ENCODE data around the gene PDHX.
"Not testable (repeated sequence)": the region's sequence is repeated elsewhere in the genome, so short reads cannot be mapped to it uniquely, and the experiment has no call there.

The PDHX gene

GRCh38 chr11:34913556-34913955 is 2.9 kb upstream of the PDHX start:
- not testable (repeated sequence) for DNase-seq

DNA sequence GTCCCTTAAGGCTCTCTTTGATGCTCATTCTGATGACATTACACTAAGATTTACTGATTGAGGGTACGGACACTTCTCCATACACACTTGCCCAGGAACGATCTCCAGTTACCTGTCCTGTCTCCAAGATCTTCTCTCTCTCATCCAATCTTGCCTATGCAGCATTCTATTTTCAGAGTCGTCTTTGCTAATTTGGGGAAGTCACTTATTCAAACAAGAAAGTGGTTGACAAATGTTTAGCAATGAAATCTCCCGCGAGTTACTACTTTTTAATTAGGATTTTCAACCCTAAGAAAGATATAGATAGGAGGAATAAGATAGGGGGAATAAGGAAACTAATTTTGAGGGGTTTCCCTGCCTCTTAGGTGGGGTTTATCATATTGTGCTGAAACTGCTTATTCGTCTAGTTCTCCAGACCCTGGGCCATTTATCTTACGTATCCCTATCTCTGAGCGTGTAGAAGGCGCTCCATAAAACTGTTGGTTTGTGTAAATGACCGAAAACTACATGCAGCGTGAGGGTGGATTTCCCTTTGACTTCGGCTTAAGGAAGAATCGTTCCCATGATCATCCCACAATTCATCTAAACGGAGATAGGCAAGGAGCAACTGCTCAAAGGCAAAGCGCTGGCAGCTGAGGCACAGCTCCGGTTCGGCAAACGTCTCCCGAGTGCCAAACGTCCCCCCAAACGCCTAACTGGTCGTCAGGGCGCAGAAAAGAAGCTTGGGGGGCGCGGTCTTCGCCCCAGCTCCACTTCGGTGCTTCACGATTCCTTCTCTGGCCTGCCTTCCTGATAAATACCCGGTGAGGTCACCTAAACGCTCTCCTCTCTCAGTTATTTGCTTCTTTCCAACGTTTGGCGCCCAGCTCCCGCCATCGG is 1.0 kb upstream of the PDHX start:
- no peak for DNase-seq

- DNase-seq = no peak
These were observed 689 bp downstream of the PDHX start for GRCh38 chr11:34916843-34917770.

DNA sequence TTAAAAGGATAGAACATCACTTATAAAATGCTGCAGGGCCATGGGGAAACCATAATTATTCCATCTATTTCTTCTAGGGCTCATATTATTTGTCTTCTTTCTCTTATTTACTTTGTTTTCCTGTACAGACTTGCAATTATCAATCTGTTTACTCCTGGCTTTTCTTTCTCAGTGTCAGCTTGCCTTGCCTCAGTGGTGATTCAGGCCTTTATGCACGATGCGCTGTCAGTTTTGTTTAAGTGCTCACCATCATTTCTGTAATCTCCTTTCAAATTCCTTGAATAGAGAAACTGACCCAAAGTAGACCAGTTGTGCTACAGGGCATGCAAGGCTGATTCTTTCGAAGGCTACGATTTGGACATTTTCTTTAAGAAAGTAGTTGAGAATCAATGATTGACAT is 4.7 kb downstream of the PDHX start:
- DNase-seq = no peak

- DNase-seq = no peak
These were observed 8.3 kb downstream of the PDHX start for GRCh38 chr11:34924714-34925113.

- peak in 1 of 2 donors; percentile 69 for DNase-seq
These were observed 9.8 kb downstream of the PDHX start for GRCh38 chr11:34926101-34926830.

GRCh38 chr11:34926831-34927132 is 10.4 kb downstream of the PDHX start:
- DNase-seq = no peak

- no peak for DNase-seq
These were observed 12.0 kb downstream of the PDHX start for GRCh38 chr11:34928268-34928959.

DNA sequence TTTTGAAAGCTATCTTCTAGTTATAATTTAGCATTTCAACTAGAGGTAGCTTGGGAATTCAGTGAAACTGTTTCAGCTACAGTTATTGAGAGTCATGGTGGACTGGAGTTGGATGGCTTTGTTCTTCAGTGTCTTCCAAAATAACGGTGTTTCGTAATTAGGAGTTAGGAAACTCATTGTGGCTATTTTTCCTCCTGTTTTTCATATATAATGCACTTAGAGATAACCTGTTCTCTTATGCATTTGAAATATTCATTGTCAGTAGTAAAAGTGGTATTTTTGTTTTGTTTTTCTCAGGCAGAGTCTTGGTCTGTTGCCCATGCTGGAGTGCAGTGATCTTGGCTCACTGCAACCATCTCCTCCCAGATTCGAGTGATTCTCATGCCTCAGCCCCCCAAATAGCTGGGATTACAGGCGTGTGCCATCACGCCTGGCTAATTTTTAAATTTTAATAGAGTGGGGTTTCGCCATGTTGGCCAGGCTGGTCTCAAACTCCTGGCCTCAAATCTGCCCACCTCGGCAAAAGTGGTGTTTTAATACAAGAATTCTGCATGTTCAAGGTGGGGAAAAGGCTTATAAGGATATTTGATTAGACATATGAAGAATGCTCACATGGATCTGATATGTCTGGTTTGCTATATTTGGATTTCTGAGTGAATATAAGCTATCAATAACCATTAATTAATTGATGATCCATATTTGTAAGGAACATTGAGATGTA is 12.7 kb downstream of the PDHX start:
- no peak for DNase-seq

GRCh38 chr11:34929794-34930763 is 13.7 kb downstream of the PDHX start:
- DNase-seq = no peak

GRCh38 chr11:34936945-34937629 is 20.7 kb downstream of the PDHX start:
- DNase-seq = no peak

GRCh38 chr11:34938611-34939010 is 22.2 kb downstream of the PDHX start:
- no peak for DNase-seq

- DNase-seq = no peak
These were observed 23.7 kb downstream of the PDHX start for GRCh38 chr11:34940026-34940677.

- no peak for DNase-seq
These were observed 25.3 kb downstream of the PDHX start for GRCh38 chr11:34941688-34942087.

DNA sequence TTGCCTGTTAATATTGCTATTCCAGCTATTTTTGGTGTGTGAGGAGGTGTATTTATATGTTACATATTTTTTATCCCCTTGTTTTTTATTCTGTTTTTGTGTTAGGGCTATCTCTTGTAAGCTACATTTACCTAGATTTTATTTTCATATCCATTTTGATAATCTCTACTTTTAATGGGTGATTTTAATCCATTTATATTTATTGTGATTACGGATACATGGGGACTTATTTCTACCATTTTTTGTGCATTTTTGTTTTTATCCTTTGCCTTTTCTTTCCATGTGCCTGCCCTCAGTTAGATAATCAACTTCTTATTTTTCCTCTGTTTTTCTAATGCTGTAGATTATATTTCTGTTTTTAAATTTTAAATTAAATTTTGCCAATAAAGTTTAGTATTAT is 28.3 kb downstream of the PDHX start:
- no peak for DNase-seq

- no peak for DNase-seq
These were observed 32.3 kb downstream of the PDHX start for GRCh38 chr11:34948696-34949095.

DNA sequence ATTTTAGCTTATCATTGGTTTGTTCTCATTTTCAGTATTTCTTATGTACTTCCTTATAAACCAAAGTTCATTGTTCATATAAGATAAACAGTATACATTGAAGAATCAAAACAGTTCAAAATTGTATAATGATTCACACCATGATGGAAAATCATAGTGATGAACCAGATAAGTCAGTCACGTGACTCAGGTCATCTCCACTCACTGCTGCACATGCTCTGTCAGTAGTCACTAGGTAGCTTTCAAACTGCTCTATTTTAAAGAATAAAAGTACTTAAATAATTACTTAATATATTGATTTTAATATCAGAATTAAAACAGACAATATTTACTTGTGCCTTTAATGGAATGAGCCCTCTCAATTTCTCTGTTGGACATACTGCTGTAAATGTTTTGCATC is 37.5 kb downstream of the PDHX start:
- no peak for DNase-seq

GRCh38 chr11:34957206-34957605 is 40.8 kb downstream of the PDHX start:
- no peak for DNase-seq

- no peak for DNase-seq
These were observed 41.2 kb downstream of the PDHX start for GRCh38 chr11:34957606-34958005.

DNA sequence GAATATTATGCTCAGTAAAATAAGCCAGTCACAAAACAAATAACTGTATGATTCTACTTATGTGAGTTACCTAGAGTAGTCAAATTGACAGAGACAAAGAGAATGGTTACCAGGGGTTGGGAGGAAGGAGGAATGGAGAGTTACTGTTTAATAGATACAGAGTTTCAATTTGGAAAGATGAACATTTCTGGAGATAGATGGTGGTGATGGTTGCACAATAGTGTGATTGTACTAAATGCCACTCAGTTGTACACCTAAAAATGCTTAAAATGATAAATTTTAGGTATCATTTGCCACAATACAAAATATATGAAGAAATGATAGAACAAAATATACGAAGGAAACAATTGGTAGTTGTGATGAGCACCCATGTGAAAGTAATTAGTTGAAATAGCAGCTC is 43.4 kb downstream of the PDHX start:
- no peak for DNase-seq

Data from CD4-positive, alpha-beta T cell treated with Interleukin-4 for 1 hour (primary cell).